ENCODE measurements around the gene HOXA3. TPM values are rescaled to one million over a fixed set of nuclear protein-coding genes. Genes with fewer than 3 reads are reported as not detected.

HOXA3 gene
- total RNA-seq, 1 donor from 2014 or later, result not detected

- H3K36me3 Mint-ChIP-seq (ENCODE audit: low read depth), result no peaks in the 10 kb centered on the region
- H3K27me3 Mint-ChIP-seq (ENCODE audit: insufficient read depth), result peaks cover 34% of the 10 kb centered on the region
- H3K9me3 Mint-ChIP-seq, result no peaks in the 10 kb centered on the region
- intact Hi-C loops (cut with micrococcal nuclease), result no loop called here
- no peak for DNase-seq (ENCODE audit: low spot score)
- no peak overlapping the region for H3K27ac Mint-ChIP-seq
- H3K4me1 Mint-ChIP-seq (ENCODE audit: low read depth), result no peaks in the 10 kb centered on the region
- H3K4me3 Mint-ChIP-seq, result no peak overlapping the region
Observed at GRCh38 chr7:27124902-27125689, 27.3 kb downstream of the HOXA3 start.

DNA sequence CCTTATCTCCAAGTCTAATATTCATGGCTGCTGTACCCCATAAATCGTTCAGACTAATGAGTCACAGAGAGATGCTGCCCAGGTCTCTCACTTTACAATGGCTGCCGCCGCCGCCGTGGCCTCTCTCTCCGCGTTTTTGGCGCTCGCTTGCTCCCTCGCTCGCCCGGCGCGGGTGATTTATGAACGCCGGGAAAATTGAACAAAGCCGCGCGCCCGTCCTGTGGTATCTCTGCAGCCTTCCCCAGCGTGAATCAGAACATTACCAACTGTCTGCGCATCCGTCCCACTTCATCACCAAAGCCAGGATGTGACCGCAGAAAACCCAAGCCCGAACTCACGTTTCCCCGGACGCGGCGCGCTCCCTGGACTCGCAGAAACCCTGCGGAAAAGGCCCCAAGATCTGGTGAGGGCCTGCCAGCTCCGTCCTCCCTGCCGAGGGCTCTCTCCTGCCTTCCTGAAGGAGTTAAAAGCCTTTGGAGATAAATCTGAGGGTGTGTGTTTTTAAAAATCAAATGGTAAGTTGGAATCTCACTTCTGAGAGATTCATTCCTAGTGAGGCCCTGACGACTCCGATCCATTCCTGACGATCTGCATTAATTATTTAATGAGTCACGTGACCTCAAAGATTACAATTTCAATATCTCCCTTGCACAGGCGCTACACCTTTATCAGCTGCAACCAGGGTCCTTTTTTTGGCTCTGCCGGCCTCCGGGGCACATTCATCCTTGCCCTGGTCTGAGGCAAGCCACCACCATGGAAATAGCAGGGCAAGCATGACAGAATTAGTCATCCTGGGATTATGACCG, 28.1 kb downstream of the HOXA3 start:
- Mint-ChIP-seq H3K27me3 (ENCODE audit: insufficient read depth) (peaks cover 37% of the 10 kb centered on the region), H3K36me3 (ENCODE audit: low read depth) (no peaks in the 10 kb centered on the region), H3K4me1 (ENCODE audit: low read depth) (no peaks in the 10 kb centered on the region), H3K27ac (no peak overlapping the region), H3K4me3 (no peak overlapping the region), H3K9me3 (no peaks in the 10 kb centered on the region)
- intact Hi-C loops (cut with micrococcal nuclease), result no loop called here
- DNase-seq (ENCODE audit: low spot score), result no peak

DNA sequence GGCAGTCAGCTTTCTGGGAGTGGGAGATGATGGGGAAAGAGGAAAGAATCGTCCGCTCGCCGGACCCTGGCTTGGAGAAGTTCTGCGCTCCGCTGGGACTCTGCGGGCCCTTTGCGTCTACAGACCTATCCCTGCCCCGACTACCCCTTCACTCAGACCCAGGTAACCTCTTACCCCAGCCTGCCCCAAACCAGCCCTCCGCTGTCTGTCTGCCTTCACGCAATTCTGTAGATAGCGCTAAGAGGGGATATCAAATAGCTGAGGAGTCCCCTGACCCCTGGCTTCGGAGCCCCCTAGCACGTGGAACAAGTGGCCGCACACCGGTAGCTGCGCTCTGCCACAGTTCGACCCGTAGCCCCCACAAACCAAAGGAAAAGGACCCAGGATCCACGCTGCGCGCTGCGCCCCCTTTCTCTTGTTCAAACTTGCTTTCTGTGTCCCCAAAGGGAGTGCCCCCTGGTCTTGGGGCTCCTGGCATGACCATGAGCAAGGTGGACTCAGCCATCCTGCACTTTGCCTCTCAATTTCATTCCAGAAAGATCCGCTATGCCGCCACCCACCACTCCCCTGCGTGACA, 28.8 kb downstream of the HOXA3 start:
- DNase-seq (ENCODE audit: low spot score), result no peak
- Mint-ChIP-seq H3K4me3 (no peak overlapping the region), H3K36me3 (ENCODE audit: low read depth) (no peaks in the 10 kb centered on the region), H3K9me3 (no peaks in the 10 kb centered on the region), H3K4me1 (ENCODE audit: low read depth) (no peaks in the 10 kb centered on the region), H3K27me3 (ENCODE audit: insufficient read depth) (peaks cover 35% of the 10 kb centered on the region), H3K27ac (no peak overlapping the region)
- intact Hi-C loops (cut with micrococcal nuclease), result no loop called here

- Mint-ChIP-seq H3K27me3 (ENCODE audit: insufficient read depth) (peaks cover 31% of the 10 kb centered on the region), H3K4me1 (ENCODE audit: low read depth) (no peaks in the 10 kb centered on the region), H3K36me3 (ENCODE audit: low read depth) (no peaks in the 10 kb centered on the region), H3K9me3 (no peaks in the 10 kb centered on the region), H3K4me3 (no peak overlapping the region), H3K27ac (no peak overlapping the region)
- intact Hi-C loops (cut with micrococcal nuclease), result no loop called here
- no peak for DNase-seq (ENCODE audit: low spot score)
Observed at GRCh38 chr7:27123007-27123476, 29.3 kb downstream of the HOXA3 start.

- H3K27me3 Mint-ChIP-seq (ENCODE audit: insufficient read depth), result peaks cover 24% of the 10 kb centered on the region
- H3K4me1 Mint-ChIP-seq (ENCODE audit: low read depth), result no peaks in the 10 kb centered on the region
- H3K9me3 Mint-ChIP-seq, result no peaks in the 10 kb centered on the region
- no peak overlapping the region for H3K27ac Mint-ChIP-seq
- intact Hi-C loops (cut with micrococcal nuclease), result no loop called here
- no peak for DNase-seq (ENCODE audit: low spot score)
- H3K36me3 Mint-ChIP-seq (ENCODE audit: low read depth), result no peaks in the 10 kb centered on the region
- no peak overlapping the region for H3K4me3 Mint-ChIP-seq
Observed at GRCh38 chr7:27122077-27122910, 30.1 kb downstream of the HOXA3 start.

DNA sequence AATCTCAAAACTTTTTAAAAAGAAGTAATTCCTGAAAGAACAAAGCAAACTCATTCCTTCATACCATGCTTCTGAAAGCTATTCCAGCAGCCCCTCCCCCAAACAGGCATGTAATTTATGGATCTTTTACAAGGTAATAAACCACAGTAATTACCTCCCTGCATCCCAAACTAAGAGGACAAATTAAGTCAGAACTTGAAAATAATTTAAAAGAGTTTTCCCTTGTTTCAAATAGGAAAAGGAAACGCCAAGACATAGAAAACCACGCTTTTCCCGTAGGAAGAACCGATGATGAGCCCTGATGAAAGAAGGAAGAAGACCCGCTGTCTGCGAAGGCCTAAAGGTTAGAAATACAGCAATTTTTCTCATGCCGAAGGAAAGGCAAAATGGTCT, 30.7 kb downstream of the HOXA3 start:
- Mint-ChIP-seq H3K27me3 (ENCODE audit: insufficient read depth) (peaks cover 19% of the 10 kb centered on the region), H3K9me3 (no peaks in the 10 kb centered on the region), H3K36me3 (ENCODE audit: low read depth) (no peaks in the 10 kb centered on the region), H3K27ac (no peak overlapping the region), H3K4me1 (ENCODE audit: low read depth) (no peaks in the 10 kb centered on the region), H3K4me3 (no peak overlapping the region)
- intact Hi-C loops (cut with micrococcal nuclease), result no loop called here
- no peak for DNase-seq (ENCODE audit: low spot score)

DNA sequence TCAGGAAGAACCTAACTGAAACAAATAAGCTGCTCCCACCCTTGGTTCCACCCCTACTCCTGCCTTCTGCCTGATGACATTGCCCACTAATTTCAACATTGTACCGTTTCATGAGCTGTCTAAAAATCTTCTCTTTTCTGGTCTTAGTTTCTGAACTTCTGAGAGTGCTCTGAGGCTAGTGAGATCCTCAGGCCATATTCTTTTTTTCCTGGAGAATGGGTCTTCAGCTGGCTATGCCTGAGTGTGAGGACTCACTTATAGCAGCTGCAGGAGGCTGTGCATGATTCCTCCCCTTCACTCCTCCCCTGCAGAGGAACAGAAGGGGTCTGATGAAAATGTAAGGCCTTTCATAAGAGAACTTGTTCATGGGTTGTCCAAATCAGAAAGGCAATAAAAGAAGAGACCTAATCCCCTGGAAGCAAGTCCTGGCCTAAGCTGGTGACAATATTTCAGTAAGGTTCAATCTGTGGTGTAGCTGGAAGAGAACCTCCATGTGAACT, 32.9 kb downstream of the HOXA3 start:
- Mint-ChIP-seq H3K27me3 (ENCODE audit: insufficient read depth) (peaks cover 8% of the 10 kb centered on the region), H3K27ac (no peak overlapping the region)
- DNase-seq (ENCODE audit: low spot score), result no peak

DNA sequence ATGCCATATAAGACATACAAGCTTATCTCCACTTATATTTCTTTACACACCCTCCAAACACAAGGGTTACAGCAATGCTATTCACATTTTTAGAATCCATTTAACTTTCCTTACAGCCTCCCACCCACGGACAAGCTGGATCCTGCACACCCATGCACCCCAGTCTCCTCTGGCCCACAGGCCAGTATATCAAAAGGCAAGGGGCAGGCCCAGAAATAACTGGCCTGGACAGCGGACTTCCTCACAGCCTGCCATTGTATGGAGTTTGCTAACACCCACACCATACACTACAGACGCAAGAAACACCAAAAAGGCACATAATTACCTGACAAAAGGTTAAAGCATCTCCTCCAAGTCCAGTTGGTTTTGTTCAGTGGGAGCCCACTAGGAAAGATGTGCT, 33.8 kb downstream of the HOXA3 start:
- H3K4me1 Mint-ChIP-seq (ENCODE audit: low read depth), result no peaks in the 10 kb centered on the region
- intact Hi-C loops (cut with micrococcal nuclease), result no loop called here
- no peaks in the 10 kb centered on the region for H3K9me3 Mint-ChIP-seq
- no peak for DNase-seq (ENCODE audit: low spot score)
- no peak overlapping the region for H3K27ac Mint-ChIP-seq
- H3K4me3 Mint-ChIP-seq, result no peak overlapping the region
- H3K27me3 Mint-ChIP-seq (ENCODE audit: insufficient read depth), result peaks cover 6% of the 10 kb centered on the region
- no peaks in the 10 kb centered on the region for H3K36me3 Mint-ChIP-seq (ENCODE audit: low read depth)

More for the DNA sequence above, 32.9 kb downstream of the HOXA3 start:
- intact Hi-C loops (cut with micrococcal nuclease), result no loop called here
- Mint-ChIP-seq H3K4me3 (no peak overlapping the region), H3K9me3 (no peaks in the 10 kb centered on the region), H3K36me3 (ENCODE audit: low read depth) (no peaks in the 10 kb centered on the region), H3K4me1 (ENCODE audit: low read depth) (no peaks in the 10 kb centered on the region)

GRCh38 chr7:27117887-27118491, 34.4 kb downstream of the HOXA3 start:
- Mint-ChIP-seq H3K4me1 (ENCODE audit: low read depth) (no peaks in the 10 kb centered on the region), H3K9me3 (no peaks in the 10 kb centered on the region), H3K27ac (no peak overlapping the region), H3K4me3 (no peak overlapping the region), H3K27me3 (ENCODE audit: insufficient read depth) (peaks cover 6% of the 10 kb centered on the region), H3K36me3 (ENCODE audit: low read depth) (no peaks in the 10 kb centered on the region)
- no peak for DNase-seq (ENCODE audit: low spot score)
- intact Hi-C loops (cut with micrococcal nuclease), result no loop called here

GRCh38 chr7:27116962-27117886, 35.2 kb downstream of the HOXA3 start:
- no peak overlapping the region for H3K27ac Mint-ChIP-seq
- no peaks in the 10 kb centered on the region for H3K9me3 Mint-ChIP-seq
- no peak overlapping the region for H3K4me3 Mint-ChIP-seq
- peaks cover 6% of the 10 kb centered on the region for H3K27me3 Mint-ChIP-seq (ENCODE audit: insufficient read depth)
- H3K4me1 Mint-ChIP-seq (ENCODE audit: low read depth), result no peaks in the 10 kb centered on the region
- DNase-seq (ENCODE audit: low spot score), result no peak
- intact Hi-C loops (cut with micrococcal nuclease), result no loop called here
- H3K36me3 Mint-ChIP-seq (ENCODE audit: low read depth), result no peaks in the 10 kb centered on the region

All from activated T-helper 1 cell treated with anti-CD3 and anti-CD28 coated beads, Interleukin-12 subunit alpha, Interleukin-12 subunit beta, Interleukin-2, Interleukin-4 antibody, amounts not matched to agents 30 ng/mL and 10 ng/mL and 1 ng/mL, durations not matched to agents 14 hours and 24 hours and 36 hours (primary cell).